ENCODE results near the gene AKAP1. TPM values are rescaled to one million over a fixed set of nuclear protein-coding genes. Genes with fewer than 3 reads are reported as not detected.

AKAP1 gene
- polyA plus RNA-seq, 2 of the 4 experiments (the other 2 are of a cell fraction): 45.8 to 48.0 TPM

- Histone ChIP-seq H3K4me1 (peaks cover 30% of the 10 kb centered on the region), H3K4me3 (no peak overlapping the region), H3K9me3 (no peaks in the 10 kb centered on the region), H3K4me2 (no peak overlapping the region), H3K27ac (0 out of 6 replicates have a peak overlapping the region, but pooled peaks of 1 of the 2 experiments have one; percentile 4)
- 92% methylated on average over 12 of the region's 12 CpGs for WGBS (ENCODE audit: missing lambda C conversion rate)
- DNase-seq (ENCODE audit: low read depth in 1 of 2, low spot score in 1 of 2) (no peak), ATAC-seq (no peak), FAIRE-seq (no peak)
- CTCF ChIA-PET: interaction anchor here (0.8 to 9.9 kb wide), 12 partner anchors 11 to 725 kb away, joined by 3 to 77 read pairs (median 6); partner anchors contain the start of gene AKAP1
- TF ChIP-seq MYC (IDR thresholded peaks at IDR 0.05; ENCODE audit: borderline replicate concordance, low read length) (no peak), HDAC2 (IDR thresholded peaks at IDR 0.05) (no peak), CBX2 (IDR thresholded peaks at IDR 0.05; ENCODE audit: borderline replicate concordance, low read depth) (no peak), ZC3H11A (IDR thresholded peaks at IDR 0.05) (no peak)
- POLR2A ChIA-PET: no interaction called here
Measured at GRCh38 chr17:57108671-57109392, 23.8 kb downstream of the AKAP1 start.

GRCh38 chr17:57109393-57110151 is 24.5 kb downstream of the AKAP1 start:
- Histone ChIP-seq H3K27ac (no peak overlapping the region), H3K4me3 (no peak overlapping the region), H3K4me1 (peaks cover 28% of the 10 kb centered on the region), H3K9me3 (no peaks in the 10 kb centered on the region), H3K4me2 (no peak overlapping the region)
- DNase-seq (ENCODE audit: low read depth in 1 of 2, low spot score in 1 of 2): peak in 1 of 2 experiments; percentile 35
- ATAC-seq: peak; percentile 25 to 46; a peak in 3 of 6 replicates
- CTCF ChIA-PET: interaction anchor here (0.7 to 9.9 kb wide), 16 partner anchors 10 to 724 kb away, joined by 3 to 77 read pairs (median 4); partner anchors contain the start of gene AKAP1
- WGBS (ENCODE audit: missing lambda C conversion rate): 85% methylated on average over 14 of the region's 14 CpGs
- TF ChIP-seq EP300 (IDR thresholded peaks at IDR 0.05): no peak
- no peak for TF ChIP-seq MAFK (IDR thresholded peaks at IDR 0.05; ENCODE audit: partially characterized antibody)
- TF ChIP-seq GATA3 (IDR thresholded peaks at IDR 0.05; ENCODE audit: borderline replicate concordance): no peak
- no peak for TF ChIP-seq KDM5A (IDR thresholded peaks at IDR 0.05)
- TF ChIP-seq HOXB5 (CRISPR knock-in tag; IDR thresholded peaks at IDR 0.05): no peak
- POLR2A ChIA-PET: no interaction called here
- no peak for FAIRE-seq

- Histone ChIP-seq H3K4me3 (no peak overlapping the region), H3K4me2 (no peak overlapping the region), H3K27ac (no peak overlapping the region), H3K9me3 (no peaks in the 10 kb centered on the region), H3K4me1 (peaks cover 23% of the 10 kb centered on the region)
- DNase-seq (ENCODE audit: low read depth in 1 of 2, low spot score in 1 of 2): no peak
- CTCF ChIA-PET: interaction anchor here (0.6 to 9.9 kb wide), 15 partner anchors 10 to 723 kb away, joined by 3 to 77 read pairs (median 4); partner anchors contain the start of gene AKAP1
- ATAC-seq: no peak
- no peak for FAIRE-seq
- TF ChIP-seq REST (IDR thresholded peaks at IDR 0.05) (no peak), USF2 (IDR thresholded peaks at IDR 0.05) (no peak), PBX3 (IDR thresholded peaks at IDR 0.05) (no peak), HOXB13 (CRISPR knock-in tag; IDR thresholded peaks at IDR 0.05; ENCODE audit: low read depth) (no peak), JUN (IDR thresholded peaks at IDR 0.05) (no peak), CBX2 (IDR thresholded peaks at IDR 0.05; ENCODE audit: borderline replicate concordance, low read depth) (no peak), HOXA7 (CRISPR knock-in tag; IDR thresholded peaks at IDR 0.05) (no peak), PHF8 (IDR thresholded peaks at IDR 0.05; ENCODE audit: borderline replicate concordance, low read depth) (no peak), KDM5A (IDR thresholded peaks at IDR 0.05) (no peak), CHD4 (IDR thresholded peaks at IDR 0.05; ENCODE audit: borderline replicate concordance) (no peak), RCOR1 (IDR thresholded peaks at IDR 0.05; ENCODE audit: low read depth, low read length) (no peak), ZSCAN20 (CRISPR knock-in tag; IDR thresholded peaks at IDR 0.05) (no peak), CHD2 (IDR thresholded peaks at IDR 0.05; ENCODE audit: low read length, partially characterized antibody) (no peak), SREBF2 (IDR thresholded peaks at IDR 0.05) (no peak), MAFK (IDR thresholded peaks at IDR 0.05; ENCODE audit: partially characterized antibody) (no peak), EHF (CRISPR knock-in tag; IDR thresholded peaks at IDR 0.05) (no peak), EP300 (IDR thresholded peaks at IDR 0.05) (no peak), SMC3 (IDR thresholded peaks at IDR 0.05) (no peak), MYC (IDR thresholded peaks at IDR 0.05; ENCODE audit: borderline replicate concordance, low read length) (no peak), ESRRA (IDR thresholded peaks at IDR 0.05; ENCODE audit: borderline replicate concordance, low read length) (no peak)
- WGBS (ENCODE audit: missing lambda C conversion rate): 74% methylated on average over 5 of the region's 5 CpGs
- POLR2A ChIA-PET: no interaction called here
Measured at GRCh38 chr17:57110152-57110542, 25.1 kb downstream of the AKAP1 start.
